Peyer's patch (tissue), 4 donors: ENCODE results near the gene TXNDC15. TPM values are rescaled to one million over a fixed set of nuclear protein-coding genes. Genes with fewer than 3 reads are reported as not detected.

ENCODE experiments used
- DNase-seq, 3 donors: peaks; one replicate each; pipeline ENCODE4 v3.0.0-alpha.2; 2017 to 2019
- H3K27ac ChIP-seq, 4 donors: fragments of 200-600 bp; sonication (generic); one replicate each; pipeline ENCODE4 v1.5.1; 2016 to 2019
- H3K27me3 ChIP-seq, 2 donors: fragments of 200-600 bp; sonication (generic); one replicate each; pipeline ENCODE4 v1.5.1; 2019
- H3K36me3 ChIP-seq, 3 donors: fragments of 200-600 bp; sonication (generic); one replicate each; pipeline ENCODE4 v1.5.1; 2016 to 2019
- H3K4me1 ChIP-seq, 4 donors: fragments of 200-600 bp; sonication (generic); one replicate each; pipeline ENCODE4 v1.5.1; 2016 to 2019
- H3K4me3 ChIP-seq, 4 donors: fragments of 200-600 bp; sonication (generic); 1 replicate in 3 of 4; 2 replicates in 1 of 4; pipeline ENCODE4 v1.5.1; 2016 to 2019; ENCODE audit warnings: mild to moderate bottlenecking in 1 of 4
- H3K9me3 ChIP-seq, 4 donors: fragments of 200-600 bp; sonication (generic); one replicate each; pipeline ENCODE4 v1.5.1; 2016 to 2019; ENCODE audit warnings: mild to moderate bottlenecking in 1 of 4
- CTCF ChIP-seq, 6 experiments: fragments of 450-650 bp in 4 of 6; fragments of 200-600 bp in 2 of 6; sonication (generic) in 1 of 6; IDR thresholded peaks; one replicate each; pipeline ENCODE4 v1.5.1; 2017 to 2019; ENCODE audit warnings: antibody characterized with exemption in 6 of 6, mild to moderate bottlenecking in 3 of 6, moderate library complexity in 1 of 6
- POLR2A ChIP-seq, 2 donors: fragments of 450-650 bp; IDR thresholded peaks; one replicate each; pipeline ENCODE4 v1.5.1; 2017; ENCODE audit warnings: antibody characterized with exemption in 2 of 2, mild to moderate bottlenecking in 2 of 2, moderate library complexity in 2 of 2
- small RNA-seq, 2 donors: library from RNA; depleted of rRNA; stranded (forward); fragments of <200 nt; gene quantifications; one replicate each; pipeline ENCODE3, GENCODE V24; 2016
- total RNA-seq, 4 donors: library from RNA; depleted of rRNA; stranded (reverse); fragments of >200 nt; gene quantifications; one replicate each; pipeline ENCODE4 v1.1.0, GENCODE V29; 2016

Gene TXNDC15
- total RNA-seq, 4 donors from 2014 or later, result 34.3 to 81.7 (median 39.9) TPM

- DNase-seq, result no peak
- no peaks in the 10 kb centered on the region for H3K4me1 ChIP-seq
- H3K27ac ChIP-seq, result no peak overlapping the region
- no peaks in the 10 kb centered on the region for H3K36me3 ChIP-seq
- no peaks in the 10 kb centered on the region for H3K27me3 ChIP-seq
- H3K4me3 ChIP-seq, result no peak overlapping the region
- H3K9me3 ChIP-seq, result peaks cover 0 to under 1% (median 0%) of the 10 kb centered on the region in 4 donors
- TF ChIP-seq CTCF (IDR thresholded peaks at IDR 0.05) (no peak), POLR2A (IDR thresholded peaks at IDR 0.05) (no peak)
These were observed 75.1 kb downstream of the TXNDC15 start for GRCh38 chr5:134949316-134949715.

Small RNAs within 50 kb of the gene (small RNA-seq; reads per million reads assigned to genes)
- 0 reads per million in 2 donors for gene MIR4461
- gene MTND3P25, result 0 reads per million in 2 donors
- 0 reads per million in 2 donors for gene MTND4LP30

Other genes starting within 250 kb of the TXNDC15 start
- 100 to 1,000 TPM; 102 to 126 (median 118) TPM for gene SAR1B, start 241.5 kb upstream of the TXNDC15 start, total RNA-seq
- gene SEC24A, start 225.6 kb upstream of the TXNDC15 start, total RNA-seq, result 10 to 100 TPM; 17.3 to 54.8 (median 40.4) TPM
- gene CAMLG, start 135.8 kb upstream of the TXNDC15 start, total RNA-seq, result 10 to 100 TPM; 15.7 to 25.6 (median 20.9) TPM
- gene DDX46, start 115.6 kb upstream of the TXNDC15 start, total RNA-seq, result 10 to 100 TPM; 27.0 to 59.4 (median 41.8) TPM
- 10 to 100 TPM; 24.8 to 36.7 (median 35.6) TPM for gene C5orf24, start 28.4 kb upstream of the TXNDC15 start, total RNA-seq
- 10 to 100 TPM; 15.5 to 39.6 (median 27.9) TPM for gene PCBD2, start 30.8 kb downstream of the TXNDC15 start, total RNA-seq
- 1 to 10 TPM in 3 of 4 donors, not detected in 1; 1.1 to 2.5 (median 2.4) TPM for gene CATSPER3, start 93.5 kb downstream of the TXNDC15 start, total RNA-seq
- gene PITX1, start 159.9 kb downstream of the TXNDC15 start, total RNA-seq, result 1 to 10 TPM in 3 of 4 donors, under 1 TPM in 1; 0.88 to 4.2 (median 2.5) TPM